WTC11 (cell line): ENCODE results near the gene MBNL1.

Experiments
- CREB1 ChIP-seq: sonication (generic); formaldehyde crosslinking; IDR thresholded peaks from 2 replicates; pipeline ENCODE4 v1.8.0; 2023; ENCODE audit warnings: mild to moderate bottlenecking, missing genetic modification reagents
- CTCF ChIP-seq: fragments of 200-600 bp; IDR thresholded peaks from 2 replicates; pipeline ENCODE4 v1.8.0; 2022; ENCODE audit warnings: antibody characterized with exemption
- JAZF1 ChIP-seq: fragments of 250-450 bp; sonication (Bioruptor Pico); IDR thresholded peaks from 2 replicates; pipeline ENCODE4 v1.9.0; 2021; ENCODE audit warnings: moderate library complexity, mild to moderate bottlenecking, inconsistent platforms
- MXD4 ChIP-seq: fragments of 250-450 bp; sonication (Bioruptor Pico); IDR thresholded peaks from 2 replicates; pipeline ENCODE4 v1.8.0; 2021; ENCODE audit warnings: mild to moderate bottlenecking, moderate library complexity, borderline replicate concordance
- NR2C2 ChIP-seq: sonication (generic); formaldehyde crosslinking; IDR thresholded peaks from 2 replicates; pipeline ENCODE4 v1.8.0; 2022; ENCODE audit warnings: mild to moderate bottlenecking, missing genetic modification reagents
- TCF7 ChIP-seq: sonication (generic); formaldehyde crosslinking; IDR thresholded peaks from 2 replicates; pipeline ENCODE4 v1.8.0; 2022; ENCODE audit warnings: mild to moderate bottlenecking, low read depth, missing genetic modification reagents, moderate library complexity
- USF2 ChIP-seq: sonication (generic); formaldehyde crosslinking; IDR thresholded peaks from 2 replicates; pipeline ENCODE4 v1.8.1; 2023; ENCODE audit warnings: mild to moderate bottlenecking, missing genetic modification reagents, moderate library complexity
- ZNF232 ChIP-seq: sonication (generic); formaldehyde crosslinking; IDR thresholded peaks from 2 replicates; pipeline ENCODE4 v1.8.0; 2022; ENCODE audit warnings: mild to moderate bottlenecking, missing genetic modification reagents
- TF ChIP-seq, protein P1 (sequence below): sonication (generic); formaldehyde crosslinking; IDR thresholded peaks from 2 replicates; pipeline ENCODE4 v1.8.0; 2022; ENCODE audit warnings: mild to moderate bottlenecking, missing genetic modification reagents

GRCh38 chr3:152232679-152233078, 36.0 kb upstream of the MBNL1 start:
- no peak for TF ChIP-seq CTCF
- TF ChIP-seq JAZF1 = no peak
- TF ChIP-seq CREB1 (CRISPR knock-in tag) = no peak
- no peak for TF ChIP-seq NR2C2 (CRISPR knock-in tag)
- TF ChIP-seq, protein P1, sequence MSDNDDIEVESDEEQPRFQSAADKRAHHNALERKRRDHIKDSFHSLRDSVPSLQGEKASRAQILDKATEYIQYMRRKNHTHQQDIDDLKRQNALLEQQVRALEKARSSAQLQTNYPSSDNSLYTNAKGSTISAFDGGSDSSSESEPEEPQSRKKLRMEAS (CRISPR knock-in tag) = no peak
- no peak for TF ChIP-seq TCF7 (CRISPR knock-in tag)
- TF ChIP-seq ZNF232 (CRISPR knock-in tag) = no peak
- no peak for TF ChIP-seq USF2
- no peak for TF ChIP-seq MXD4
